HG03066 (cell line): ENCODE results near the gene DMAC2.
"Not testable (repeated sequence)": the region's sequence is repeated elsewhere in the genome, so short reads cannot be mapped to it uniquely, and the experiment has no call there.

Experiments
- ATAC-seq: cut with Tn5 transposase; IDR thresholded peaks from one replicate; pipeline ENCODE4 v1.9.1; 2021; ENCODE audit warnings: low read depth; ENCODE audit not compliant: unreplicated experiment

Gene DMAC2

GRCh38 chr19:41424335-41425173, 15.2 kb downstream of the DMAC2 start:
- no peak for ATAC-seq

GRCh38 chr19:41422955-41423354, 16.8 kb downstream of the DMAC2 start:
- no peak for ATAC-seq

DNA sequence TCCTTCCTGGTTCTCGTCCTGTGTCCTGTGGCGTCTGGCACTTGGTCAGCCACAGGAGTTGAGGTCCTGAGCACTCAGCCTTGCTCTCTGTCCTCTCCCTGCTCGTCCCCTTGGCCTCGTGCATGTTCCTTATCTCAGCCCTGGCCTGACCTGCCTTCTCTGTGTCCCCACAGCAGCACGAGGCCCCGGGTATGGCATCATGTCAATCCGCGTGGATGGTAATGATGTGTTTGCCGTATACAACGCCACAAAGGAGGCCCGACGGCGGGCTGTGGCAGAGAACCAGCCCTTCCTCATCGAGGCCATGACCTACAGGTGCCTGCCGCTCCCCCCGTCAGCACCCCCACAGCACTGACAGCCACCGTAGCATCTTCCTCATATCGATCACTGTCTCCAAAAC, 17.3 kb downstream of the DMAC2 start:
- ATAC-seq, result no peak

DNA sequence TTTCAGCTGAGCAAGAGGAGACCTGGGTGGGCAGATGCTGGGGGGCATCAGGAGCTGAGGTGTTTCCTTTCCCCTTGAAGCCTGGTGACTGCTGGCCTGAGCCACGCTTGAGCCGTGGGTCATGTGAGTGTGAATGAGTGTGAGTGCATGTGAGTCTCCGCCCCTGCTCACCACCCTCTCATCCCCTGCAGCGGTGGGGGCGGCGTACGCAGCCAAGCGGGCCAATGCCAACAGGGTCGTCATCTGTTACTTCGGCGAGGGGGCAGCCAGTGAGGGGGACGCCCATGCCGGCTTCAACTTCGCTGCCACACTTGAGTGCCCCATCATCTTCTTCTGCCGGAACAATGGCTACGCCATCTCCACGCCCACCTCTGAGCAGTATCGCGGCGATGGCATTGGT, 17.7 kb downstream of the DMAC2 start:
- no peak for ATAC-seq

DNA sequence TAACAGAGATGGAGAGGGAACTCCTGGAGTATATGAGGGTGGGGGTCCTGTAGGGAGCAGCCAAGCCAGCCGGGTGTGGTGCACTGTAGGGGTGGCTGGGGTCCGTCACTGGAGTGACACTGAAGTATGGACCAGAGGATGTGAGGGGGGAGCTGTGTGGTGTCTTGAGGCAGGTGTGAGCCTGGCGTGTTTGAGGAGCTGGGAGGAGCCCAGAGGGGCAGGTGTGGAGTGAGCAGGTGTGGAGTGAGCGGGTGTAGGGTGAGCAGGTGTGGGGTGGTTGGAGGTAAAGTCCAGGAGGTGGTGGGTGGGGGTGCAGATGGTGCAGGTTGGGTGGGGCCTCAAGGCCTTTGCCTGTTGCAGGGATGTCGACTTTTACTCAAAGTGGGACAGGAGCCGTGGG, 18.4 kb downstream of the DMAC2 start:
- ATAC-seq, result no peak

GRCh38 chr19:41420101-41420880, 19.4 kb downstream of the DMAC2 start:
- no peak for ATAC-seq

DNA sequence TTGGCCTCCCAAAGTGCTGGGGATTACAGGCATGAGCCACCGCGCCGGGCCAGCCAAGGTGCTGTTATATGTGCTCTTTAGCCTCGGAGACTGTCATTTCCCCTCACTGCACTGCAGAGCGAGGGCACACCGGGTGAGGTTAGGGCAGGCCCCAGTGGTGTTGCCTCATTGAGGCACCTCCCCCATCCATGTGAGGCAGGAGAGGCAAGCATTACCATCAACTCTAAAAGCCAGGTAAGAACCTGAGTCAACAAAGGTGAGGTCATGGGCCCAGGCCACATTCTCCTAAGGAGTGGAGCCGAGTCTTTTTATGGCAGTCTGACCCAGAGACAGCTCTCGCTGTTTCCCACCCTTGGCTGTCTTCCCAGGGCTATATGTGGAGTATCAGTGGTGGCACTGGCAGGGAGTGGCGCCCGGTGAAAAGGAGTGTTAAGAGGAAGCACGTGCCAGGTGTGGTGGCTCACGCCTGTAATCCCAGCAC, 23.5 kb downstream of the DMAC2 start:
- ATAC-seq, result no peak

DNA sequence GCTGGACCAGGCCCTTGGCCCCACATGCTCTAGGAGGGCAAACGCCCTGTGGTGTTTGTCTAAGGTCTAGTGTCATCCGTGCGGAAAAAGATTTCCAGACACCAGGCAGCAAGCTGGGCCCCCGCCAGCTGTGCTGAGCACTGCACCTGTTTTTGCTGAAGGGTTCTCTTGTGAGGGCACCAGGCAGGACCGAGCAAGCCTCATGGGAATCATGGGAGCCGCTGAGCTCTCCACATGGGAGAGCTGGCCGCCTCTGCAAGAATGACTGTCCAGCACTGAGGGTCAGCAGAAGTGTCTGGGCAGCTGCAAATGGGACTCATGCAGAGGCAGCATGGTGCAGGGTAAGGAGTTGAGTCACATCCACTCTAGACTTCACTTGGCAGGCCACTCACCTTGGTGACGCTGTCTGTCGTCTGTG, 24.5 kb downstream of the DMAC2 start:
- no peak for ATAC-seq

- ATAC-seq, result no peak
These were observed 25.3 kb downstream of the DMAC2 start for GRCh38 chr19:41414461-41414860.

DNA sequence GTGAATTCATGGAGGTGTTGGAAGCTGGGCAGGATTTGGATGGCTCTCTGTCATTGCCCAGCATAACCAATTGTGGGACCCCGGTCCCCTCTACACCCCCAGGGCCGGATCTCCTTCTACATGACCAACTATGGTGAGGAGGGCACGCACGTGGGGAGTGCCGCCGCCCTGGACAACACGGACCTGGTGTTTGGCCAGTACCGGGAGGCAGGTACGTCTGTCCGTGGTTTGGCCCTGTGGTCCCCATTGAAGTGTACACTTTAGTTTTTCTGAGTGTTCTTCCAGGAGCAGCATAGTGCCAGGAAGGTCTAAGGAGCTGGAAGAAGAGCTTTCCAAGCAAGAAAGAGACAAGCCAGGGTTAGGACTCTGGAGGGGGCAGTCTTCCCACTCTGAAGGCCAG, 25.8 kb downstream of the DMAC2 start:
- ATAC-seq, result no peak

DNA sequence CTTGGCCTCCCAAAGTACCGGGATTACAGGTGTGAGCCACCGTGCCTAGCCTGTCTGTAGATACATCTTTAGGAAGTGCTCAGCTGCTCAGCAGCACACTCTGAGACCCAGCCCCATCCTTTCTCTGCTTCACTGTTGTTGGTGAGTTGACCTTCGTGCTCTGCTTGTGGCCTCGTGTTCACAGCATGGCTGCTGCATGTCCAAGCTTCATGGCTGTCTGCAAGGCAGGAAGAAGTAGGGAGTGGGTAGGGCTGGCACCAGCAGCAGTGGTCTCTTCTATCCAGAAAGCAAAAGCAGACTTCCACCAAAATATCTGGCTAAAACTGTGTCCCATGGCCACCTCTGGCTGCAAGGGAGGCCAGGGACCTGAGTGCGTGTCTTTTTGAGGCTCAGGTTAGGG, 26.8 kb downstream of the DMAC2 start:
- no peak for ATAC-seq

DNA sequence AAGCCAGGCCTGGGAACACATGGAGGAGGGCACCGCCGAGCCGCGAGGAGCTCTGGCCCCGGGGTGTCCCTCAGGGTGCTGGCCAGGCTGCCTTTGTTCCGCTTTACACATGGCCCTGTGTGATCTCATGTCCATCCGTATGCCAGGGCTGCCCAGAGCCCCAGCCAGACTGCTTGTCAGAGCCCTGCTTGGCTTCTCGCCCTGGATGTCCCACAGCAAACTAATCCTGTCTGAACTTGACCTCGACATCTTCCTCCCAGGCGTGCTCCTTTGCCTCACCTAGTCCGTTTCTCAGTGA, 27.8 kb downstream of the DMAC2 start:
- ATAC-seq, result no peak

GRCh38 chr19:41411100-41411967, 28.4 kb downstream of the DMAC2 start:
- ATAC-seq, result no peak

GRCh38 chr19:41410336-41411054, 29.2 kb downstream of the DMAC2 start:
- ATAC-seq, result no peak

- ATAC-seq, result no peak
These were observed 30.4 kb downstream of the DMAC2 start for GRCh38 chr19:41409288-41409687.

GRCh38 chr19:41408846-41409245, 30.9 kb downstream of the DMAC2 start:
- not testable (repeated sequence) for ATAC-seq

GRCh38 chr19:41408256-41408655, 31.5 kb downstream of the DMAC2 start:
- ATAC-seq, result no peak

DNA sequence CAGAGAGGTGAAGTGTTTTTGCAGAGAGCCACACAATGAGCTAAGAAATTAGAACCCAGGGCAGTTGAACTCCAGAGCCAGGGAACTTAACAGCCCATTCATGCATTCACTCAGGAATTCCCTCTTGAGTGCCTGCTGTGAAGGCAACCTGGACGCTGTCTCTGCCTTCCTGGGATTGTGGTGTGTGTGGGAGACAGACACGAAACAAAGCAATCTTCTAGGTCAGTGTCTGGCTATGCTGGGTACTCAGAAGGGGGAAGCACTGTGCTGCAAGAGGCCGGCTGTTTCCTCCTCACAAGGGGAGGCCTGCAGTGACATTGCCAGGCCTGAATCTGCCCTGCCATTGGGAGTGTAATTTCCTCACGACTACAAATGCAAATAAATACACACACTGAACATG, 32.4 kb downstream of the DMAC2 start:
- no peak for ATAC-seq

- ATAC-seq, result no peak
These were observed 33.9 kb downstream of the DMAC2 start for GRCh38 chr19:41405776-41406175.

DNA sequence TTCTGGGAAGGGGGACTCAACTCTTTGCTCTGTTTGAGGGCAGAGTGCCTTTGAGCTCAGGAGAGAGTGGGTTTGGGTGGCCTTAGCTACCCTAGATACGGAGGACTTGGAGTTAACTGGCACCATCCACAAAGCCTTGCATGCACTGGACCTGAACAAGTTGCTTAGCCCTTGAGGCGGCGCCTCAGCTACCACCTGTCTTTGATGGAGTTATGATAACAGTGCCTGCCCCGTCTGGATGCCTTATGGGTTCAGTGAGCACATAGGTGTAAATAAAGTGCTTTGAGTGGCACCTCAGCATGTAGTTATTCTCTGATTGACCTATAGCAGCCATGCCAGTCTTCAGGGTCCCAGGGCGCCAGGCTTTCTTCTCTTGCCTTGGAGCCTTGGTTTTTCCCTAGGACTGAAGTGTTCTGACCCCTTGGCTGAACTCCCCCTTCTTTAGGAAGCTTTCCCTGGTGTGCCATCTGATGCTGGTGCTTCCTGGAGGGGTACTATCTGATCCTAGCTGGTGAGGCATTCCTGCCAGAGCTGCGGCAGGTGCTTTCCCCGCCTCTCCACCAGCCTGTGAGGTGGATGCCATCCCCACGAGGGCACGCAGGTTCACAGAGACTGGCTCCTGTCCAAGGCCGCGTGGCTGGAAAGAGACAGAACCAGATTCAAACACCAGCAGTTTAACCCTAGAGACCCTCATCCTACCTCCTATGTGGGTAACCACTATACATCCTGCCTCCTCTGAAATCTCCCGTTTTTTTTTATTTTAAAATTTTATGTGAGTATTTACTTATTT, 36.3 kb downstream of the DMAC2 start:
- no peak for ATAC-seq
